GM23338 (cell line): Measurements from ENCODE around the gene THOC2. TPM values are rescaled to one million over a fixed set of nuclear protein-coding genes. Genes with fewer than 3 reads are reported as not detected.

Experiments used
- ATAC-seq: fragments of 200-7000 bp; cut with Tn5 transposase; 3 replicates; pipeline ENCODE4 v1.9.1; 2020
- DNase-seq: peaks from one replicate; pipeline ENCODE4 v3.0.0-alpha.2; 2015; ENCODE audit warnings: low spot score
- H2AFZ ChIP-seq: fragments of 200-600 bp; sonication (generic); 2 replicates; pipeline ENCODE4 v1.8.0; 2016; ENCODE audit warnings: antibody characterized with exemption, mild to moderate bottlenecking, moderate library complexity
- H3F3A ChIP-seq: fragments of 200-600 bp; sonication (generic); replicated peaks from 2 replicates; pipeline ENCODE4 v1.8.0; 2017; ENCODE audit warnings: antibody characterized with exemption, mixed run types, low read depth
- H3K27ac ChIP-seq: fragments of 200-600 bp; sonication (generic); 2 replicates; pipeline ENCODE4 v1.6.1; 2016; ENCODE audit warnings: low read depth
- H3K27me3 ChIP-seq: fragments of 200-600 bp; sonication (generic); 2 replicates; pipeline ENCODE4 v1.8.0; 2016; ENCODE audit warnings: mild to moderate bottlenecking, mixed run types, moderate library complexity; ENCODE audit not compliant: insufficient read depth
- H3K36me3 ChIP-seq: fragments of 200-600 bp; sonication (generic); 2 replicates; pipeline ENCODE4 v1.8.0; 2016; ENCODE audit warnings: mild to moderate bottlenecking; ENCODE audit not compliant: insufficient read depth
- H3K4me1 ChIP-seq: fragments of 200-600 bp; sonication (generic); 2 replicates; pipeline ENCODE4 v1.8.0; 2016; ENCODE audit warnings: mild to moderate bottlenecking, moderate library complexity; ENCODE audit not compliant: insufficient read depth
- H3K4me2 ChIP-seq: fragments of 200-600 bp; sonication (generic); 2 replicates; pipeline ENCODE4 v1.7.1; 2017; ENCODE audit warnings: mixed run types
- H3K4me3 ChIP-seq: fragments of 200-600 bp; sonication (generic); 2 replicates; pipeline ENCODE4 v1.6.1; 2016; ENCODE audit warnings: mixed run types
- H3K79me2 ChIP-seq: fragments of 200-600 bp; sonication (generic); replicated peaks from 2 replicates; pipeline ENCODE4 v1.8.0; 2017; ENCODE audit warnings: mild to moderate bottlenecking; ENCODE audit not compliant: insufficient read depth
- H3K9me2 ChIP-seq: fragments of 200-600 bp; sonication (generic); 2 replicates; pipeline ENCODE4 v1.8.0; 2017; ENCODE audit not compliant: insufficient read depth
- H4K20me1 ChIP-seq: fragments of 200-600 bp; sonication (generic); replicated peaks from 2 replicates; pipeline ENCODE4 v1.8.0; 2017; ENCODE audit warnings: mild to moderate bottlenecking; ENCODE audit not compliant: insufficient read depth
- H3K27ac Mint-ChIP-seq: 2 replicates; pipeline ENCODE4 v1.8.0; 2020; ENCODE audit warnings: inconsistent platforms, mild to moderate bottlenecking, moderate library complexity, mixed read lengths
- H3K27me3 Mint-ChIP-seq: 3 replicates; pipeline ENCODE4 v1.8.0; 2022; ENCODE audit warnings: low read depth, mild to moderate bottlenecking, moderate library complexity, mixed read lengths, inconsistent platforms; ENCODE audit not compliant: insufficient read depth, poor library complexity
- H3K36me3 Mint-ChIP-seq: 3 replicates; pipeline ENCODE4 v1.8.0; 2021; ENCODE audit warnings: low read depth, mild to moderate bottlenecking, inconsistent platforms, moderate library complexity, mixed read lengths
- H3K4me1 Mint-ChIP-seq: 3 replicates; pipeline ENCODE4 v1.8.0; 2020; ENCODE audit warnings: mild to moderate bottlenecking, inconsistent platforms, mixed read lengths
- H3K4me3 Mint-ChIP-seq: 3 replicates; pipeline ENCODE4 v1.8.0; 2021; ENCODE audit warnings: moderate library complexity, mild to moderate bottlenecking, inconsistent platforms, mixed read lengths
- H3K9me3 Mint-ChIP-seq: 3 replicates; pipeline ENCODE4 v1.8.0; 2020; ENCODE audit warnings: moderate library complexity, mild to moderate bottlenecking, inconsistent platforms, mixed read lengths
- CREB1 ChIP-seq: fragments of 250-450 bp; sonication (Bioruptor Pico); IDR thresholded peaks from 2 replicates; pipeline ENCODE4 v1.5.0; 2020; ENCODE audit warnings: low read depth, mild to moderate bottlenecking, moderate library complexity
- EZH2 ChIP-seq: fragments of 200-600 bp; sonication (generic); IDR thresholded peaks from one replicate; pipeline ENCODE4 v1.8.0; 2017; ENCODE audit warnings: antibody characterized with exemption, mild to moderate bottlenecking, low read depth; ENCODE audit not compliant: unreplicated experiment
- EZH2phosphoT487 ChIP-seq: fragments of 200-600 bp; sonication (generic); IDR thresholded peaks from one replicate; pipeline ENCODE4 v1.8.1; 2018; ENCODE audit warnings: antibody characterized with exemption; ENCODE audit not compliant: unreplicated experiment
- JUNB ChIP-seq: IDR thresholded peaks from one replicate; pipeline ENCODE4 v1.6.1; 2016; ENCODE audit warnings: antibody characterized with exemption; ENCODE audit not compliant: unreplicated experiment
- NANOG ChIP-seq: IDR thresholded peaks from 2 replicates; pipeline ENCODE4 v1.6.1; 2016; ENCODE audit warnings: antibody characterized with exemption, borderline replicate concordance
- POLR2AphosphoS5 ChIP-seq: IDR thresholded peaks from 2 replicates; pipeline ENCODE4 v1.6.1; 2016; ENCODE audit warnings: antibody characterized with exemption, low read depth
- STAT1 ChIP-seq: IDR thresholded peaks from one replicate; pipeline ENCODE4 v1.6.1; 2016; ENCODE audit warnings: antibody characterized with exemption; ENCODE audit not compliant: unreplicated experiment
- ZNF114 ChIP-seq: fragments of 250-450 bp; sonication (Bioruptor Pico); IDR thresholded peaks from 2 replicates; pipeline ENCODE4 v1.5.0; 2020; ENCODE audit warnings: mild to moderate bottlenecking, moderate library complexity
- ZNF331 ChIP-seq: fragments of 250-450 bp; sonication (Bioruptor Pico); IDR thresholded peaks from 2 replicates; pipeline ENCODE4 v1.5.0; 2020; ENCODE audit warnings: low read depth, mild to moderate bottlenecking, moderate library complexity
- polyA plus RNA-seq: library from polyadenylated mRNA; unstranded; fragments of >200 nt; fragmentation: Nextera tagmentation; extraction: Ambion mirVana; gene quantifications from 2 replicates; pipeline ENCODE4 v1.2.1, GENCODE V29; 2016
- total RNA-seq: library from RNA; depleted of rRNA; stranded (reverse); fragments of >200 nt; shearing (Covaris generic); gene quantifications from 2 replicates; pipeline ENCODE4 v1.2.3, GENCODE V29; 2014
- TF ChIP-seq, protein P1 (sequence below): IDR thresholded peaks from one replicate; pipeline ENCODE4 v1.6.1; 2018; ENCODE audit warnings: antibody characterized with exemption; ENCODE audit not compliant: unreplicated experiment
- TF ChIP-seq, protein P2 (sequence below), 2 experiments: fragments of 200-600 bp in 1 of 2; sonication (generic) in 1 of 2; conservative IDR thresholded peaks; 2 replicates each; pipeline versions ENCODE4 v1.5.1 to v1.6.1; 2016 to 2017; ENCODE audit warnings: antibody characterized with exemption in 2 of 2, low read depth in 2 of 2, mild to moderate bottlenecking in 2 of 2, moderate library complexity in 1 of 2
- TF ChIP-seq, protein P3 (sequence below): IDR thresholded peaks from 2 replicates; pipeline ENCODE4 v1.6.1; 2016; ENCODE audit warnings: antibody characterized with exemption

The THOC2 gene
- total and polyA plus RNA-seq, 2 experiments from 2014 or later = 86.6 to 138 TPM

DNA sequence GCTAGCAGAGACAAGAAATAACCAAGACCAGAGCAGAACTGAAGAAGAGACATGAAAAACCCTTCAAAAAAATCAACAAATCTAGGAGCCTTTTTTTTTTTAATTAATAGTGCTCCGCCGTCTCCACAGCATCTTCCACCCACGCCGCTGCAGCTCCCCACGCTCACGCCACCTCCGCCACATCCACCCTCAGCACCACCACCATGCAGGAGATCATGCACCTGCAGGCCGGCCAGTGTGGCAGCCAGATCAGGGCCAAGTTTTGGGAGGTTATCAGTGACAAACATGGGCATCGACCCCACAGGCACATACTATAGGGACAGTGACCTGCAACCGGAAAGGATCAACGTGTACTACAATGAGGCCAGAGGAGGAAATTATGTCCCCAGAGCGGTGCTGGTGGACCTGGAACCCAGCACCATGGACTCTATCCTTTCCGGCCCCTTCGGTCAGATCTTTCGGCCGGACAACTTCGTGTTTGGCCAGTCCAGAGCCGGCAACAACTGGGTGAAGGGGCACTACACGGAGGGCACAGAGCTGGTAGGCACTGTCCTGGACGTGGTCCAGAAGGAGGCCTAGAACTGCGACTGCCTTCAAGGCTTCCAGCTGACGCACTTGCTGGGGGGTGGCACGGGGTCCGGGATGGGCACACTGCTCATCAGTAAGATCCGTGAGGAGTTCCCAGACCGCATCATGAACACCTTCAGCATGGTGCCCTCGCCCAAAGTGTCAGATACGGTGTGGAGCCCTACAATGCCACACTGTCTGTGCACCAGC, 171.2 kb downstream of the THOC2 start (continued):
- TF ChIP-seq, protein P1, sequence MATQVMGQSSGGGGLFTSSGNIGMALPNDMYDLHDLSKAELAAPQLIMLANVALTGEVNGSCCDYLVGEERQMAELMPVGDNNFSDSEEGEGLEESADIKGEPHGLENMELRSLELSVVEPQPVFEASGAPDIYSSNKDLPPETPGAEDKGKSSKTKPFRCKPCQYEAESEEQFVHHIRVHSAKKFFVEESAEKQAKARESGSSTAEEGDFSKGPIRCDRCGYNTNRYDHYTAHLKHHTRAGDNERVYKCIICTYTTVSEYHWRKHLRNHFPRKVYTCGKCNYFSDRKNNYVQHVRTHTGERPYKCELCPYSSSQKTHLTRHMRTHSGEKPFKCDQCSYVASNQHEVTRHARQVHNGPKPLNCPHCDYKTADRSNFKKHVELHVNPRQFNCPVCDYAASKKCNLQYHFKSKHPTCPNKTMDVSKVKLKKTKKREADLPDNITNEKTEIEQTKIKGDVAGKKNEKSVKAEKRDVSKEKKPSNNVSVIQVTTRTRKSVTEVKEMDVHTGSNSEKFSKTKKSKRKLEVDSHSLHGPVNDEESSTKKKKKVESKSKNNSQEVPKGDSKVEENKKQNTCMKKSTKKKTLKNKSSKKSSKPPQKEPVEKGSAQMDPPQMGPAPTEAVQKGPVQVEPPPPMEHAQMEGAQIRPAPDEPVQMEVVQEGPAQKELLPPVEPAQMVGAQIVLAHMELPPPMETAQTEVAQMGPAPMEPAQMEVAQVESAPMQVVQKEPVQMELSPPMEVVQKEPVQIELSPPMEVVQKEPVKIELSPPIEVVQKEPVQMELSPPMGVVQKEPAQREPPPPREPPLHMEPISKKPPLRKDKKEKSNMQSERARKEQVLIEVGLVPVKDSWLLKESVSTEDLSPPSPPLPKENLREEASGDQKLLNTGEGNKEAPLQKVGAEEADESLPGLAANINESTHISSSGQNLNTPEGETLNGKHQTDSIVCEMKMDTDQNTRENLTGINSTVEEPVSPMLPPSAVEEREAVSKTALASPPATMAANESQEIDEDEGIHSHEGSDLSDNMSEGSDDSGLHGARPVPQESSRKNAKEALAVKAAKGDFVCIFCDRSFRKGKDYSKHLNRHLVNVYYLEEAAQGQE = no peak
- TF ChIP-seq NANOG (no peak), ZNF331 (CRISPR knock-in tag) (no peak), EZH2phosphoT487 (no peak)

- H3K4me3 ChIP-seq = no peak overlapping the region
- no peaks in the 10 kb centered on the region for H3K36me3 ChIP-seq
- ATAC-seq (no peak), DNase-seq (no peak)
- H3K9me2 ChIP-seq = no peaks in the 10 kb centered on the region
- H3F3A ChIP-seq = no peaks in the 10 kb centered on the region
- no peaks in the 10 kb centered on the region for H3K27me3 ChIP-seq
- no peaks in the 10 kb centered on the region for H4K20me1 ChIP-seq
- Mint-ChIP-seq H3K9me3 (no peaks in the 10 kb centered on the region), H3K27ac (no peak overlapping the region), H3K27me3 (no peaks in the 10 kb centered on the region), H3K4me1 (no peaks in the 10 kb centered on the region), H3K36me3 (no peaks in the 10 kb centered on the region), H3K4me3 (no peak overlapping the region)
- no peak overlapping the region for H3K4me2 ChIP-seq
- H3K79me2 ChIP-seq = no peaks in the 10 kb centered on the region
- no peaks in the 10 kb centered on the region for H3K4me1 ChIP-seq
- no peak overlapping the region for H2AFZ ChIP-seq
- no peak overlapping the region for H3K27ac ChIP-seq
- TF ChIP-seq JUNB (no peak), NANOG (no peak), STAT1 (no peak), ZNF331 (CRISPR knock-in tag) (no peak), POLR2AphosphoS5 (no peak), EZH2phosphoT487 (no peak), EZH2 (no peak), CREB1 (CRISPR knock-in tag) (no peak), ZNF114 (CRISPR knock-in tag) (no peak)
- TF ChIP-seq, protein P2, sequence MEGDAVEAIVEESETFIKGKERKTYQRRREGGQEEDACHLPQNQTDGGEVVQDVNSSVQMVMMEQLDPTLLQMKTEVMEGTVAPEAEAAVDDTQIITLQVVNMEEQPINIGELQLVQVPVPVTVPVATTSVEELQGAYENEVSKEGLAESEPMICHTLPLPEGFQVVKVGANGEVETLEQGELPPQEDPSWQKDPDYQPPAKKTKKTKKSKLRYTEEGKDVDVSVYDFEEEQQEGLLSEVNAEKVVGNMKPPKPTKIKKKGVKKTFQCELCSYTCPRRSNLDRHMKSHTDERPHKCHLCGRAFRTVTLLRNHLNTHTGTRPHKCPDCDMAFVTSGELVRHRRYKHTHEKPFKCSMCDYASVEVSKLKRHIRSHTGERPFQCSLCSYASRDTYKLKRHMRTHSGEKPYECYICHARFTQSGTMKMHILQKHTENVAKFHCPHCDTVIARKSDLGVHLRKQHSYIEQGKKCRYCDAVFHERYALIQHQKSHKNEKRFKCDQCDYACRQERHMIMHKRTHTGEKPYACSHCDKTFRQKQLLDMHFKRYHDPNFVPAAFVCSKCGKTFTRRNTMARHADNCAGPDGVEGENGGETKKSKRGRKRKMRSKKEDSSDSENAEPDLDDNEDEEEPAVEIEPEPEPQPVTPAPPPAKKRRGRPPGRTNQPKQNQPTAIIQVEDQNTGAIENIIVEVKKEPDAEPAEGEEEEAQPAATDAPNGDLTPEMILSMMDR (conservative IDR thresholded peaks at IDR 0.05; ENCODE audit: low read depth in 2 of 2) = no peak
- TF ChIP-seq, protein P3, sequence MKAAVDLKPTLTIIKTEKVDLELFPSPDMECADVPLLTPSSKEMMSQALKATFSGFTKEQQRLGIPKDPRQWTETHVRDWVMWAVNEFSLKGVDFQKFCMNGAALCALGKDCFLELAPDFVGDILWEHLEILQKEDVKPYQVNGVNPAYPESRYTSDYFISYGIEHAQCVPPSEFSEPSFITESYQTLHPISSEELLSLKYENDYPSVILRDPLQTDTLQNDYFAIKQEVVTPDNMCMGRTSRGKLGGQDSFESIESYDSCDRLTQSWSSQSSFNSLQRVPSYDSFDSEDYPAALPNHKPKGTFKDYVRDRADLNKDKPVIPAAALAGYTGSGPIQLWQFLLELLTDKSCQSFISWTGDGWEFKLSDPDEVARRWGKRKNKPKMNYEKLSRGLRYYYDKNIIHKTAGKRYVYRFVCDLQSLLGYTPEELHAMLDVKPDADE = no peak
Observed at GRCh38 chrX:123550829-123551228, 182.0 kb downstream of the THOC2 start.
